Measurements from ENCODE around the gene PROM1. TPM values are rescaled to one million over a fixed set of nuclear protein-coding genes. Genes with fewer than 3 reads are reported as not detected.

PROM1 gene
- total and polyA plus RNA-seq, 2 donors from 2014 or later: 28.8 to 276 TPM

DNA sequence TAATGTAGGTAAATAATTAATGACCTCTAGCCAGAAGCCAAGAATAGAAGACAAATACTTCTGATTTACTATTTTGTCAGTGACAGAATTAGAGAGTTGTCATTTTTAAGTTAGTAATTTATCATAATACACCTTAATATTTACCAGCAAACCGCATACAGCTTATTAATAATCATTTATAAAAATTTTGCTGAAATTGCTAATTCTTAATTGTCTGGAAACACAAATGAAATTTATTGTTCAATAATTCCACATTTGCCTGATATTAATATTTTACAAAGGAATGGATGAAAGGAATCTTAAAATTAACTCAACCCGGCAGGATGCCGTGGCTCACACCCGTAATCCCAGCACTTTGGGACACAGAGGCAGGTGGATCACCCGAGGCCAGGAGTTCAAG lies 44.7 kb downstream of the PROM1 start:
- Histone ChIP-seq H3K27ac (ENCODE audit: low read depth in 2 of 2, low read length in 2 of 2) (no peak overlapping the region), H3K4me1 (ENCODE audit: control insufficient read depth in 2 of 3, insufficient read depth in 2 of 3, low read depth in 1 of 3, low read length in 3 of 3) (peaks cover 0 to 20% (median 12%) of the 10 kb centered on the region in 3 donors), H3K9ac (ENCODE audit: low read length in 3 of 3) (no peak overlapping the region), H3K9me3 (ENCODE audit: control insufficient read depth in 2 of 3, insufficient read depth in 1 of 3, low read length in 3 of 3) (no peaks in the 10 kb centered on the region), H3K36me3 (ENCODE audit: control insufficient read depth in 2 of 3, insufficient read depth in 3 of 3, low read length in 3 of 3) (no peaks in the 10 kb centered on the region), H3K27me3 (ENCODE audit: control insufficient read depth, insufficient read depth, low read length) (no peaks in the 10 kb centered on the region), H3K4me3 (ENCODE audit: low read length in 3 of 3) (no peak overlapping the region)
- intact Hi-C loops (cut with DNase I): no loop called here
- FAIRE-seq (no peak), DNase-seq (no peak)
- no peak for TF ChIP-seq CTCF (IDR thresholded peaks at IDR 0.05; ENCODE audit: borderline replicate concordance, extremely low read depth, insufficient read depth)

- Histone ChIP-seq H3K4me3 (ENCODE audit: low read length in 3 of 3) (no peak overlapping the region), H3K27me3 (ENCODE audit: control insufficient read depth, insufficient read depth, low read length) (no peaks in the 10 kb centered on the region), H3K4me1 (ENCODE audit: control insufficient read depth in 2 of 3, insufficient read depth in 2 of 3, low read depth in 1 of 3, low read length in 3 of 3) (peaks cover 0 to 23% (median 8%) of the 10 kb centered on the region in 3 donors), H3K36me3 (ENCODE audit: control insufficient read depth in 2 of 3, insufficient read depth in 3 of 3, low read length in 3 of 3) (no peaks in the 10 kb centered on the region), H3K9ac (ENCODE audit: low read length in 3 of 3) (no peak overlapping the region), H3K9me3 (ENCODE audit: control insufficient read depth in 2 of 3, insufficient read depth in 1 of 3, low read length in 3 of 3) (no peaks in the 10 kb centered on the region), H3K27ac (ENCODE audit: low read depth in 2 of 2, low read length in 2 of 2) (no peak overlapping the region)
- DNase-seq (no peak), FAIRE-seq (no peak)
- no peak for TF ChIP-seq CTCF (IDR thresholded peaks at IDR 0.05; ENCODE audit: borderline replicate concordance, extremely low read depth, insufficient read depth)
- intact Hi-C loops (cut with DNase I): no loop called here
These were observed 45.9 kb downstream of the PROM1 start for GRCh38 chr4:16037901-16038300.

DNA sequence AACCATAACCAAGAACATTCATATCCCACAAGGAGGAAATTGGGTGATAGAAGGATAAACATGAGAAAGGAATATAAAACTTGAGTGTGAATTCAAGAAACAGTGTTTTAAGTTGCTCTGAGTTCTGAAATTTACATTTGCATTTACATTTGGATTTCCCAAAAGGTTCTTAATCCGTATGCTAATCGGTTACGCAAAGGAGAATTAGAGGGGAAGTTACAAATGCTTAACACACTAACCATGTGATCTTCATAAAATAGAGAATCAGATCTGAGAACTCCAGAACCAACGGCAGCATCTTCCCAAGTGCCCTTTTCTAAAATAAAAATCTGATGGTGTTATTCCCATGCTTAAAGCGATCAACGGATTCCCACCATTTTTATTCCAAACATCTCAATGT lies 48.0 kb downstream of the PROM1 start:
- no peak overlapping the region for H3K4me3 ChIP-seq (ENCODE audit: low read length in 3 of 3)
- DNase-seq (no peak), FAIRE-seq (no peak)
- H3K27me3 ChIP-seq (ENCODE audit: control insufficient read depth, insufficient read depth, low read length): no peaks in the 10 kb centered on the region
- H3K9ac ChIP-seq (ENCODE audit: low read length in 3 of 3): no peak overlapping the region
- H3K27ac ChIP-seq (ENCODE audit: low read depth in 2 of 2, low read length in 2 of 2): no peak overlapping the region
- intact Hi-C loops (cut with DNase I): no loop called here
- peaks cover 0 to 30% (median 14%) of the 10 kb centered on the region in 3 donors for H3K4me1 ChIP-seq (ENCODE audit: control insufficient read depth in 2 of 3, insufficient read depth in 2 of 3, low read depth in 1 of 3, low read length in 3 of 3)
- no peak for TF ChIP-seq CTCF (IDR thresholded peaks at IDR 0.05; ENCODE audit: borderline replicate concordance, extremely low read depth, insufficient read depth)
- H3K36me3 ChIP-seq (ENCODE audit: control insufficient read depth in 2 of 3, insufficient read depth in 3 of 3, low read length in 3 of 3): no peaks in the 10 kb centered on the region
- no peaks in the 10 kb centered on the region for H3K9me3 ChIP-seq (ENCODE audit: control insufficient read depth in 2 of 3, insufficient read depth in 1 of 3, low read length in 3 of 3)

Measured in kidney (tissue), 14 donors.